PC-9 (cell line): Measurements from ENCODE around the gene PARD6B. TPM values are rescaled to one million over a fixed set of nuclear protein-coding genes. Genes with fewer than 3 reads are reported as not detected.

ENCODE experiments used
- BruUV-seq: library from RNA; stranded (reverse); fragments of 400-500 nt; replicated peaks from 2 replicates; lab custom pipeline; 2021; lab: Mats Ljungman, UMichigan
- CTCF ChIA-PET: fragments of 300-600 bp; sonication (Branson Sonifier 250); formaldehyde crosslinking; loops from one replicate; lab custom pipeline; 2022; ENCODE audit warnings: antibody characterized with exemption; lab: Charles Lee
- POLR2A ChIA-PET: fragments of 300-600 bp; sonication (Branson Sonifier 250); formaldehyde crosslinking; loops from one replicate; lab custom pipeline; 2022; ENCODE audit warnings: antibody characterized with exemption; ENCODE audit not compliant: unreplicated experiment; lab: Charles Lee
- DNase-seq, 2 experiments: peaks; one replicate each; pipeline versions ENCODE4 v3.0.0 to v3.0.0-alpha.2; 2015 to 2022; ENCODE audit warnings: mixed read lengths in 1 of 2
- H2AFZ ChIP-seq: fragments of 200-600 bp; sonication (generic); 2 replicates; pipeline ENCODE4 v1.8.1; 2017; ENCODE audit warnings: antibody characterized with exemption
- H3F3A ChIP-seq: fragments of 200-600 bp; sonication (generic); 2 replicates; pipeline ENCODE4 v1.8.1; 2017; ENCODE audit warnings: antibody characterized with exemption, mild to moderate bottlenecking, low read depth; ENCODE audit not compliant: insufficient read depth
- H3K27ac ChIP-seq: fragments of 200-600 bp; sonication (generic); 2 replicates; pipeline ENCODE4 v1.6.1; 2016; ENCODE audit warnings: mixed run types
- H3K27me3 ChIP-seq: fragments of 200-600 bp; sonication (generic); 2 replicates; pipeline ENCODE4 v1.6.1; 2016; ENCODE audit warnings: low read depth, mixed run types; ENCODE audit not compliant: insufficient read depth
- H3K36me3 ChIP-seq: fragments of 200-600 bp; sonication (generic); 2 replicates; pipeline ENCODE4 v1.6.1; 2016; ENCODE audit warnings: low read depth, mixed run types
- H3K4me1 ChIP-seq: fragments of 200-600 bp; sonication (generic); replicated peaks from 2 replicates; pipeline ENCODE4 v1.6.1; 2016; ENCODE audit warnings: mixed run types; ENCODE audit not compliant: insufficient read depth
- H3K4me2 ChIP-seq: fragments of 200-600 bp; sonication (generic); 2 replicates; pipeline ENCODE4 v1.6.1; 2017; ENCODE audit warnings: mixed run types
- H3K4me3 ChIP-seq: fragments of 200-600 bp; sonication (generic); 2 replicates; pipeline ENCODE4 v1.6.1; 2016; ENCODE audit warnings: mixed run types
- H3K79me2 ChIP-seq: fragments of 200-600 bp; sonication (generic); 2 replicates; pipeline ENCODE4 v1.6.1; 2017; ENCODE audit warnings: low read depth, mixed run types
- H3K9me2 ChIP-seq: fragments of 200-600 bp; sonication (generic); 2 replicates; pipeline ENCODE4 v1.8.1; 2017; ENCODE audit warnings: mild to moderate bottlenecking; ENCODE audit not compliant: insufficient read depth
- H3K9me3 ChIP-seq: fragments of 200-600 bp; sonication (generic); 2 replicates; pipeline ENCODE4 v1.8.1; 2016; ENCODE audit warnings: low read depth; ENCODE audit not compliant: insufficient read depth
- H4K20me1 ChIP-seq: fragments of 200-600 bp; sonication (generic); 2 replicates; pipeline ENCODE4 v1.8.1; 2017; ENCODE audit not compliant: insufficient read depth
- EZH2 ChIP-seq: fragments of 200-600 bp; sonication (generic); IDR thresholded peaks from 2 replicates; pipeline ENCODE4 v1.8.0; 2017; ENCODE audit warnings: antibody characterized with exemption, low read depth
- intact Hi-C: fragments of 100-400 bp; cut with micrococcal nuclease; formaldehyde crosslinking; loops from one replicate; pipeline ENCODE4 v1.10.0; 2022; ENCODE audit not compliant: unreplicated experiment
- total RNA-seq: library from RNA; stranded (reverse); gene quantifications from 2 replicates; pipeline ENCODE4 v1.2.3, GENCODE V29; 2021
- TF ChIP-seq, protein P1 (sequence below): fragments of 200-600 bp; sonication (generic); conservative IDR thresholded peaks from 2 replicates; pipeline ENCODE4 v1.6.1; 2017; ENCODE audit warnings: mixed run types, antibody characterized with exemption, mild to moderate bottlenecking, moderate library complexity

Gene PARD6B
- total RNA-seq, 1 experiment from 2014 or later = 52.2 TPM

DNA sequence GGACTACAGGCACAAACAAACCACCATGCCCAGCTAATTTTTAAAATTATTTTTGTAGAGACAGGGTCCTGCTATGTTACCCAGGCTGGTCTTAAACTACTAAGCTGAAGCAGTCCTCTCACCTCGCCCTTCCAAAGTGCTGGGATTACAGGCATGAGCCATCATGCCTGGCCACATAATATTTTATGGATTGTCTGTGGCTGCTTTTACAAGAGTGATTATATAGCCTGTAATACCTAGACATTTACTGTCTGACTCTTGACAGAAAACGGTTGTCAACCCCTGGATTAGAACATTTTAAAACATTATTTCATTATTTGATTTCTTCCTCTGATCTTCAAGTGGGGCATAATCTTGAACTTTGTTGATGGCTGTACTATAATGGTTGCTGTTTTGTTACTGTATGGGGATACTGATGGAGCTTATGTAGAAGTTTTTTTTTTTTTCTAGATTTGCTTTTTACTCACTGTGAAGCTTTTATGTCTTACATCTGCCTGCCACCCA lies 14.3 kb downstream of the PARD6B start:
- Histone ChIP-seq H3F3A (peaks cover 95% of the 10 kb centered on the region), H3K27me3 (no peaks in the 10 kb centered on the region), H3K4me2 (peak overlapping the region; percentile 75), H3K27ac (peak overlapping the region; percentile 76), H2AFZ (no peak overlapping the region), H3K4me1 (peaks cover 80% of the 10 kb centered on the region), H3K79me2 (peaks cover 97% of the 10 kb centered on the region), H3K9me3 (no peaks in the 10 kb centered on the region), H3K9me2 (no peaks in the 10 kb centered on the region), H3K4me3 (no peak overlapping the region), H4K20me1 (peaks cover 20% of the 10 kb centered on the region), H3K36me3 (peaks cover 68% of the 10 kb centered on the region)
- no peak for TF ChIP-seq EZH2
- TF ChIP-seq, protein P1, sequence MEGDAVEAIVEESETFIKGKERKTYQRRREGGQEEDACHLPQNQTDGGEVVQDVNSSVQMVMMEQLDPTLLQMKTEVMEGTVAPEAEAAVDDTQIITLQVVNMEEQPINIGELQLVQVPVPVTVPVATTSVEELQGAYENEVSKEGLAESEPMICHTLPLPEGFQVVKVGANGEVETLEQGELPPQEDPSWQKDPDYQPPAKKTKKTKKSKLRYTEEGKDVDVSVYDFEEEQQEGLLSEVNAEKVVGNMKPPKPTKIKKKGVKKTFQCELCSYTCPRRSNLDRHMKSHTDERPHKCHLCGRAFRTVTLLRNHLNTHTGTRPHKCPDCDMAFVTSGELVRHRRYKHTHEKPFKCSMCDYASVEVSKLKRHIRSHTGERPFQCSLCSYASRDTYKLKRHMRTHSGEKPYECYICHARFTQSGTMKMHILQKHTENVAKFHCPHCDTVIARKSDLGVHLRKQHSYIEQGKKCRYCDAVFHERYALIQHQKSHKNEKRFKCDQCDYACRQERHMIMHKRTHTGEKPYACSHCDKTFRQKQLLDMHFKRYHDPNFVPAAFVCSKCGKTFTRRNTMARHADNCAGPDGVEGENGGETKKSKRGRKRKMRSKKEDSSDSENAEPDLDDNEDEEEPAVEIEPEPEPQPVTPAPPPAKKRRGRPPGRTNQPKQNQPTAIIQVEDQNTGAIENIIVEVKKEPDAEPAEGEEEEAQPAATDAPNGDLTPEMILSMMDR = no peak
- ChIA-PET CTCF (interaction anchor here (0.6 to 1.0 kb wide), 6 partner anchors 48 to 284 kb away, joined by 3 to 9 read pairs (median 7); no protein-coding TSS in a partner anchor), POLR2A (interaction anchor here (0.5 to 0.7 kb wide), 2 partner anchors 45 to 119 kb away, joined by 4 read pairs; no protein-coding TSS in a partner anchor)
- no peak for DNase-seq
- no TSS peak for BruUV-seq
- intact Hi-C loops = no loop called here

DNA sequence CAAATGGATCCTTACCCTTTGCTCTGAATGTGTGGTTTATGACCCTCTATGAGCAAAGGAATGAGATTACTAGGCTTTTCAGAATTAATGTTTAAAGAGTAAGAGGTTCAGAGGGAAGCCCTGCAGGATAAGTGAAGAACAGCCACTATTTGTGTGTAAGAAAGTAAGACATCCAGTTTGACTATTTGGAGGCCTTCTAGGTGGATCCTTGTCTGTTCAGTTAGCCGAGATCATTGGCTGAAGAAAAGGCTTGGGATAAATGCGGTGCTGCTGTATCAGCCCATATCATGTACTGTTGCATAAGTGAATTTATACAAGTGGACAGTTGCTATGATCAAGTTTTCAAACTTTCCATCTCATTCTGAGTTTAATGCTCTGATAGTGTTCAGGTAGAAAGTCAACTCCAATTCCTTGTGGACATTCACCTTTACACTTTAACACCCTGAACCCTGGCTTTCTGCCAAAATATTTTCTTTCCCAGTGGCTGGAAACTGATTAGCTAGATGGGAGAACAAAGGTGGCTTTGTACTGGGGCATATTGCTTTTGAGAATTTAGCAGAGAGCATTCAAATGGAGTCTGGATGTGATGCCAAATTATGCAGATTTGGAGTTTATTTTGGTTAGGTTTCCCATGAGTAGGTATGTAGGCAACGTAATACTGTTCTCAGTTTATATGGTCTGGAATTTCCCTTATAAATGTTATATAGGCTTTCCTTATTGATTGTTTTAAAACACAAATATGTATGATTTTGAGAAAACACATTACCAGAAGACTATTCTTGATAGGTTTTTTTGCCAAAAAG lies 15.0 kb downstream of the PARD6B start:
- CTCF ChIA-PET = interaction anchor here (0.6 to 1.0 kb wide), 4 partner anchors 47 to 285 kb away, joined by 3 to 16 read pairs (median 6); no protein-coding TSS in a partner anchor
- Histone ChIP-seq H3K4me2 (peak overlapping the region; percentile 75), H4K20me1 (peaks cover 18% of the 10 kb centered on the region), H3K4me3 (no peak overlapping the region), H3K79me2 (peaks cover 96% of the 10 kb centered on the region), H3F3A (peaks cover 93% of the 10 kb centered on the region), H3K9me2 (no peaks in the 10 kb centered on the region), H3K4me1 (peaks cover 74% of the 10 kb centered on the region), H3K36me3 (peaks cover 68% of the 10 kb centered on the region), H2AFZ (no peak overlapping the region), H3K27me3 (no peaks in the 10 kb centered on the region), H3K27ac (peak overlapping the region; percentile 76), H3K9me3 (no peaks in the 10 kb centered on the region)
- intact Hi-C loops = no loop called here
- peak in 1 of 2 experiments; percentile 63 for DNase-seq
- POLR2A ChIA-PET = interaction anchor here (0.5 to 0.7 kb wide), 3 partner anchors 44 to 119 kb away, joined by 3 to 4 read pairs (median 4); no protein-coding TSS in a partner anchor
- BruUV-seq = no TSS peak
- TF ChIP-seq, protein P1 = no peak
- TF ChIP-seq EZH2 = no peak

DNA sequence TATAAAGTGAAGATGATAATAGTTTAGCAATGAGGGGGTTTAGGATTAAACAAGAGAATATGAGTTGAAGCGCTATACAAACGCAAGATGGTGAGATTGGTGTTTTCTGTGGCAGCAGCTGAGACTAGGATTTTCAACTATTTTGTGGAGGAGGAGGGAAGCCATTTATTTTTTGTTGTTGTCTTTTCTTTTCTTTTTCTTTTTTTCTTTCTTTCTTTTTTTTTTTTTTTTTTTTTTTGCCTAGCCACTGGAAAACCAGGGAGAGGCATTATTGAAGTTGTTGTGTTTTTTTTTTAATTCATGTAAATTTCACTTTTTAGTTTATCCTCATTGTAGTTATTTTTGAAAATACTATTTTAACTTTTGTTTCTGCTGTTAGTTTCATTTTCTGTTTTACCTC lies 15.9 kb downstream of the PARD6B start:
- TF ChIP-seq, protein P1 = no peak
- TF ChIP-seq EZH2 = no peak
- H3K4me2 ChIP-seq = peak overlapping the region; percentile 75
- peak overlapping the region; percentile 76 for H3K27ac ChIP-seq
- ChIA-PET POLR2A (interaction anchor here (0.7 kb wide), 1 partner anchor 632 kb away, joined by 4 read pairs; no protein-coding TSS in a partner anchor), CTCF (interaction anchor here (0.7 kb wide), 1 partner anchor 166 kb away, joined by 16 read pairs; no protein-coding TSS in a partner anchor)
- H3K4me1 ChIP-seq = peaks cover 64% of the 10 kb centered on the region
- H3K36me3 ChIP-seq = peaks cover 77% of the 10 kb centered on the region
- DNase-seq = no peak
- H3K27me3 ChIP-seq = no peaks in the 10 kb centered on the region
- H2AFZ ChIP-seq = no peak overlapping the region
- no TSS peak for BruUV-seq
- H3K79me2 ChIP-seq = peaks cover 96% of the 10 kb centered on the region
- intact Hi-C loops = no loop called here
- no peaks in the 10 kb centered on the region for H3K9me2 ChIP-seq
- peaks cover 17% of the 10 kb centered on the region; the same call in 1 of the 2 replicates for H4K20me1 ChIP-seq
- H3K4me3 ChIP-seq = no peak overlapping the region
- peaks cover 93% of the 10 kb centered on the region for H3F3A ChIP-seq
- H3K9me3 ChIP-seq = no peaks in the 10 kb centered on the region
